Natural killer cell treated with Interleukin-12 subunit alpha and Interleukin-12 subunit beta and Interleukin-15 and Interleukin-18, amount 100 ng/mL, for 72 hours (primary cell): ENCODE results near the gene ZGRF1. TPM values are rescaled to one million over a fixed set of nuclear protein-coding genes. Genes with fewer than 3 reads are reported as not detected.
A peak's percentile ranks its signal among the peaks of the same experiment; 100 is the strongest.
"Not testable (repeated sequence)": the region's sequence is repeated elsewhere in the genome, so short reads cannot be mapped to it uniquely, and the experiment has no call there.

Experiments
- ATAC-seq, 2 donors: fragments of 150-1000 bp; cut with Tn5 transposase in 1 of 2; sonication (Bioruptor Pico), chemical (Tn5 transposase) in 1 of 2; 2 replicates each; pipeline ENCODE4 v1.10.0; 2021
- DNase-seq: peaks from one replicate; pipeline ENCODE4 v3.0.0; 2022; ENCODE audit warnings: low spot score
- H3K27ac Mint-ChIP-seq, 2 donors: 1 replicate in 1 of 2; 2 replicates in 1 of 2; pipeline ENCODE4 v1.8.0; 2022; ENCODE audit warnings: mixed read lengths in 2 of 2, mild to moderate bottlenecking in 1 of 2, moderate library complexity in 1 of 2
- H3K27me3 Mint-ChIP-seq, 2 donors: 1 replicate in 1 of 2; 2 replicates in 1 of 2; pipeline ENCODE4 v1.8.0; 2022; ENCODE audit warnings: mixed read lengths in 2 of 2
- H3K36me3 Mint-ChIP-seq: one replicate; pipeline ENCODE4 v1.8.0; 2022; ENCODE audit warnings: mixed read lengths
- H3K4me1 Mint-ChIP-seq, 2 donors: 1 replicate in 1 of 2; 2 replicates in 1 of 2; pipeline ENCODE4 v1.8.0; 2022; ENCODE audit warnings: low read depth in 2 of 2, mixed read lengths in 2 of 2, mild to moderate bottlenecking in 1 of 2
- H3K4me3 Mint-ChIP-seq: one replicate; pipeline ENCODE4 v1.8.0; 2022; ENCODE audit warnings: mixed read lengths
- H3K9me3 Mint-ChIP-seq: 2 replicates; pipeline ENCODE4 v1.8.0; 2022; ENCODE audit warnings: mixed read lengths
- total RNA-seq, 2 donors: library from RNA; stranded (reverse); gene quantifications; one replicate each; pipeline ENCODE4 v1.2.3, GENCODE V29; 2022

ZGRF1 gene
- total RNA-seq, 2 donors from 2014 or later = 22.1 to 57.0 TPM

DNA sequence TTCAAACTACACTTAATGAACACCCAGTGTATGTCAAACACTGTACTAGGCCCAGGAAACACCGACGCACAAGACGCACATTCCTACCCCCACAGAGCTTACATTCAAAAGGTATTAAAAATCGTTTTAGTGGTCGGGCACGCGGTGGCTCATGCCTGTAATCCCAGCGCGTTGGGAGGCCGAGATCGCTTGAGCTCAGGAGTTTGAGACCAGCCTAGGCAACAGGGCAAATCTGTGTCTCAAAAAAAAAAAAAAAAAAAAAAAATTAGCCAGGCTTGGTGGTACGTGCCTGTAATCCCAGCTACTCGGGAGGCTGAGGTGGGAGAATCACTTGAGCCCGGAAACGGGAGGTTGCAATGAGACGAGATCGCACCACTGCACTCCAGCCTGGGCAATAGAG lies 114.3 kb downstream of the ZGRF1 start:
- H3K27me3 Mint-ChIP-seq = peaks cover 63 to 84% of the 10 kb centered on the region in 2 donors
- not testable (repeated sequence) for DNase-seq, ATAC-seq, H3K9me3 Mint-ChIP-seq, H3K27ac Mint-ChIP-seq
- H3K36me3 Mint-ChIP-seq = peaks cover 14% of the 10 kb centered on the region
- peak overlapping the region; percentile 97 for H3K4me3 Mint-ChIP-seq
- peaks cover 24 to 38% of the 10 kb centered on the region in 2 donors for H3K4me1 Mint-ChIP-seq

DNA sequence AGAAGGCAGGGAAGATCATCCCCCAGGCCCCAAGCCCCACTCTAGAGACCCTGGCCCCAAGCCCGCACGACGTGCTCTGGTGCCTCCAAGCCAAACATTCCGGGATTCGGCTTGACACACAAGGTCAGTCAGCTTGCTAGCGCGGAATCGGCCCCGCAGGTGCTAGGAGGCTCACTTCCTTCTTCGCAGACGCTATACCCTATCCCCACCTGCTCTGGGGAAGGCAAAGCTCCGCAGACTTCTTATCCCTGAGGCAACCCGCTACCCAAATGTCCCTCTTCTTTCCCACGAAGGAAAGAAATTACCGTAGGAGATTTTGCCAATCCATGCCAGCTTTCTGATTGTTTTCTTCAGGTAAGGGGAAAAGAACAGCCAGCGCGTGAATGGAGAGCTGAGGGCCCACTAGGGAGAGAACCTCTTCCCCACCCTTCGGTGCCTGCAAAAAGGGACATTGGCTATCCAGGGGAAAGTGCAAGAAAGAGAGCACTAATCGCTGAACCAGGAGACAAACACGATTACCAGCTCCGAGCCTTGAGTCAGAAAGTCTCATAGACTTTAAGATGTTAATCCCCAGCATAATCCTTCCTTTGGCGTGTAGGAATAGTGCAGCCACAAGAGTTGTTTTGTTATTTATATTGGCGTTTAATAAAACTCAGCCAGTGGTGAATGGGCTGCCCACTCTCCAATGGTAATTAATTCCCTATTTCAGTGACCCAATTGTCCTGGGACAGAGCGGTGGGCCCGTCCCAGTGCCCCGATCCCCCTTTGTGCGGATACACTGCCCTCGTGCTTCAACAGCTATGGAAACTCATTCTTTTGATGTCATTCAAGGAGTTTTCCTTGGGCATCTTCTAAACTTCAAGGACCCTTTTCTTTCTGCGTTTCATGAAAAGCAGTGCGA lies 115.3 kb downstream of the ZGRF1 start:
- H3K9me3 Mint-ChIP-seq = no peaks in the 10 kb centered on the region
- no peak overlapping the region for H3K27ac Mint-ChIP-seq
- no peak for DNase-seq
- H3K4me3 Mint-ChIP-seq = no peak overlapping the region
- H3K36me3 Mint-ChIP-seq = peaks cover 14% of the 10 kb centered on the region
- H3K27me3 Mint-ChIP-seq = peaks cover 71 to 94% of the 10 kb centered on the region in 2 donors
- H3K4me1 Mint-ChIP-seq = peaks cover 33 to 46% of the 10 kb centered on the region in 2 donors
- ATAC-seq = no peak

DNA sequence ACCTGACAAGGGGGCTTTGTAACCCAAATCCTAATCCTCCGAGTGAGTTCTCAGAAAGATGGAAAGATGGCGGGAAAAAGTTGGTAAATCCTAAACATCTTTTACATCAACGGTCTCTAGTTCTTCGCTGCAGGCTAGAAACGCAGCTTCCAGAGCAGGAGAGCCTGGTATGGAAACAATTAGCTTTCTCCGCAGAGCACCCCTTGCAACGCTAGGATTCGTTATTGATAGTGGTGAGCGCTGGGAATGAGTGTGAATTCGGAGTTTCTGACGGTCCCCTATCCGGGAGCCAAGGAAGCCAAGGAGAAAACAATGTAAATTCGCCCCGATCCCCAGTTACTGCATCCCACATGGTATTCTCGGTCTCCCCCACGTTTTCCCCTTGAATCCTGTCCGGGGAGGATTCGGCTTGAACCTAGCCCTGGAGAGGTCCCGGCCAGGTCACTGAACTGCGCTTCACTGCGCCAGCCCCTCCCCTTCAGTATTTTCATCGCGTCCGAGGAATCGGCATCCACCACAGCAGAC lies 116.0 kb downstream of the ZGRF1 start:
- DNase-seq (no peak), ATAC-seq (no peak)
- H3K27ac Mint-ChIP-seq = no peak overlapping the region
- peaks cover 14% of the 10 kb centered on the region for H3K36me3 Mint-ChIP-seq
- no peak overlapping the region for H3K4me3 Mint-ChIP-seq
- H3K9me3 Mint-ChIP-seq = no peaks in the 10 kb centered on the region
- peaks cover 73 to 95% of the 10 kb centered on the region in 2 donors for H3K27me3 Mint-ChIP-seq
- peaks cover 33 to 52% of the 10 kb centered on the region in 2 donors for H3K4me1 Mint-ChIP-seq

DNA sequence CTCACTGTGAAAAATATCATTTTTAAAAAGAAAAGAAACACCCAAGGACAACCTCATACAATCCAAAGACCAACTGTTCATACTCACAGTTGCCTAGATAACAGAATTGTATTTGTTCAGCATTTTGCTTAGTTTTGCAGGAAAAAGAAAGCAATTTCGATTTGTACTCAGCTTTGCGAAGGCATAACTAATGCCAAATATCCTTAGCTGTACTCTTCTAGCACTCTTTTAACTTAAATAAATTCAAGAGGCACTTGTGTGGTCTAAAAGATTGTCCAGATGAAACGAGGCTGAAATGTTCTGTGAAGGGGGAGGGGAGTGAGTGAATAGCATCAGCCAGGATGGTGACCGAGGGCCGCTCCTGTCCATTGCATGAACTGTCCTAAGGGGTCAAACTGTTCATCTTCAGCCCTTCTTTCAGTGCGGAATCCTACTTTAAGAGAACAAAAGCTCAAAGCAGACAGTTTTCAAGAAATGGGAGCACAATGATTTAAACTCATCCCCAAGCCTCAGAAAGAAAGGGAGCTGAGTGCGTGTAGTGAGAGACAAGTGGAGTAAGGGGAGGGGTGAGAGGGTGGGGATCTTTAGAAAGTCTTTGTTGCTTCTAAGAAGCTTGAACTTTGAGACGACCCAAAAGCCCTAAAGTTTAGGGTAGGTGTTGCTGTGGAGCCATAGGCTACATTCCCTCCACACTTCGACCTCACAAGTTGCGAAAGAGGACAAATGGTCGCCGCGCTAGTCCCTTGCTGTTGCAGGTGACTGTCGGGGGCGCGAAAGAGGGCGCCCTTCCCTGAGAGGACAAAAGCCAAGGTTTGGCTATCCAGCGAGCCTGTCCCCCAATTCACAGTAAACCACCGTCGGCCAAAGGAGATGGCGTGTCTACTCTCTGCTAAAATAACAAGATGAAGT lies 116.8 kb downstream of the ZGRF1 start:
- peaks cover 76 to 94% of the 10 kb centered on the region in 2 donors for H3K27me3 Mint-ChIP-seq
- peaks cover 38 to 56% of the 10 kb centered on the region in 2 donors for H3K4me1 Mint-ChIP-seq
- H3K9me3 Mint-ChIP-seq = no peaks in the 10 kb centered on the region
- ATAC-seq (no peak), DNase-seq (no peak)
- H3K27ac Mint-ChIP-seq = no peak overlapping the region
- H3K4me3 Mint-ChIP-seq = no peak overlapping the region
- H3K36me3 Mint-ChIP-seq = peaks cover 14% of the 10 kb centered on the region

DNA sequence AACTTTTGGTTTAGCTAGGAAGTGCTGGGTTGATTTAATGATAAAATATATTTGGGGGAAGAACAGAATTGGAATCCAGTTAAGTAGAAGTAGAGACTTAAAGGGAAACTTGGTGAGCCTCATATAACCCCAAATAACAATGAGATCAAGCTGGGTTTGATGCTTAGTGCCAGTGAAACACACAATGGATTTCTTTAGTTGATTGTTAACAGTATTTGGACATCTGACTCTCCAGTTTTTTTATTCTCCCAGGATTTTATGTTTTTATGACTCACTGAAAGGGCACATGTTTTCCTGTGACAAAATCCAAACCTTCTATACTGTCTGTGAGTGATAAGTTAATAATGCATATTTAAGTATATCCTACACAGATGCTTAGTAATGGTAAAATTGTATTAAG lies 118.0 kb downstream of the ZGRF1 start:
- no peak overlapping the region for H3K27ac Mint-ChIP-seq
- no peak for ATAC-seq
- H3K4me1 Mint-ChIP-seq = peaks cover 46 to 59% of the 10 kb centered on the region in 2 donors
- peaks cover 80 to 97% of the 10 kb centered on the region in 2 donors for H3K27me3 Mint-ChIP-seq
- H3K9me3 Mint-ChIP-seq = no peaks in the 10 kb centered on the region
- no peak overlapping the region for H3K4me3 Mint-ChIP-seq
- H3K36me3 Mint-ChIP-seq = peaks cover 14% of the 10 kb centered on the region
- no peak for DNase-seq

DNA sequence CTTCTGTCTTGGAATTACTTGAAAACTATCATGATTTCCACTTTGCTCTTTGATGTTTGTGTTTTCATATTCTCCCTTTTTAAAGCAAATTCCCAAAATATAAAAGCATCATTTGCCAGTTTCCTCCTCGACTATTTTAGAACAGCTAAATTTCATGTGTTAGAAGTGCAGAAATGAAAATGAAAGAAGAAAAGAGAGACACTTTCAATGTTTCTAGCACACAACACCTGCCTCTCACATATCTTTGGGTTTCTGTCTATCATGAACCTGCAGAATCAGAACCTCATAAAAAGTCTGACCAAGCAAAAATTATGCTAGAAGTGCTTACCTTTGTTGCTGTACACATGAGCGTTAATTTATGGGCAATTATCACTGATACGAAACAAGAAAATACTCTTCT lies 118.8 kb downstream of the ZGRF1 start:
- Mint-ChIP-seq H3K27ac (no peak overlapping the region), H3K4me3 (peak overlapping the region; percentile 55), H3K27me3 (peaks cover 75 to 95% of the 10 kb centered on the region in 2 donors), H3K9me3 (no peaks in the 10 kb centered on the region), H3K4me1 (peaks cover 40 to 51% of the 10 kb centered on the region in 2 donors), H3K36me3 (peaks cover 14% of the 10 kb centered on the region)
- ATAC-seq (no peak), DNase-seq (no peak)

DNA sequence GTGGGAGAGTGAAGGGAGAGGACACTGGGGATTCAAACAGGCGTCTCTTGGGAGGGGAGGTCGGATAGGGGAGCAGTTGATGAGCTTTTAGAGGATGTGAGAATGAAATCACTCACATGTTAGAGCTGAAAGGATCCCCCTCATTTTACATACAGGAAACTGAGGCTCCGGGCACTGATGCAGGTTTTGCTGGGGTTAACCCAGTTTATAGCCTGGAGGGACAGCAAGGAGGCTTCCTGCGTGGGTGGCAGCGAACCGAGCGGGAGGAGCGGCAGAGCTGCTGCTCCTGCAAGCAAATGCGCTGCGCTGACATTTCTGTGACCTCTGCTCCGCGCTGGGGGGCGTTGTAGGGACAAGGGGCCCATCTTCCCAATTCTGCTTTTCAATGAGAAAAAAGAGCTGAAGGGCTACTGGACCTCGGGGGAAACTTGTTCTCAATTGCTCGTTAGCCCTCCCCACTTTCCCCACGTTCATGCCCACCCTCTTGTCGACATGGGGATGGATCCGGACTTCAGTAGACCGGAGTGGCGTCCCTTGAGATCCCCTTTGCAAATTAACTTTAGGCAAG lies 119.6 kb downstream of the ZGRF1 start:
- H3K27me3 Mint-ChIP-seq = peaks cover 75 to 93% of the 10 kb centered on the region in 2 donors
- H3K36me3 Mint-ChIP-seq = peaks cover 14% of the 10 kb centered on the region
- H3K4me1 Mint-ChIP-seq = peaks cover 38 to 45% of the 10 kb centered on the region in 2 donors
- ATAC-seq = no peak
- H3K9me3 Mint-ChIP-seq = no peaks in the 10 kb centered on the region
- no peak overlapping the region for H3K27ac Mint-ChIP-seq
- H3K4me3 Mint-ChIP-seq = peak overlapping the region; percentile 55
- no peak for DNase-seq

DNA sequence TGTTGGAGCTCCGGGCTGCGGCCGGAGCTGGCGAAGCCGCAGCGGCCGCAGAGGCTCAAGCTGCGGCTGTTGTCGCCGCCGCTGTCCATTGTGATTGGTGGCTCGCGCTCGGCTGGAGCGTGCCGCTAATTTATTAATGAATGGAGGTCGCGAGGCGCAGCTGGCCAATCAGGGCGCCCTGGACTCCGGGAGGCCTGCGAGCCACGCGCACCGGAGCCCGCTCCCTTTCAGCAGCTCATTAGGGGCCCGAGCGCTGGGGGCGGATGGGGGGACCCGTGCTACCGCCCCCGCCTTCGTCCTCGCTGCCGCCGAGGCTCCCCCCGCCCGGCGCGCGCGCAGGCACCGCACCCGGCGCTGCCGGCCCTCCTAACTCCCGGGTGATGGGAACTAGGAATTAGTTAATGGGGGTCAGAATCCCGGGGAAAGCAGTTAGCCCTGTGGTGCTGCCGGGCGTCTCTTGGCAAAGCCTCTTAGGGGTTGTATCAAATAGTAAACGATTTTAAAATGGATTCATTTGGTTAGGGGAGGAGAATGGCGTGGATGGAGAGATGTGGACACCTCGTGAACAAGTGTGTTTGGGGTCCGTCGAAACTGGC lies 120.1 kb downstream of the ZGRF1 start:
- Mint-ChIP-seq H3K4me3 (peak overlapping the region; percentile 91), H3K9me3 (no peaks in the 10 kb centered on the region), H3K36me3 (peaks cover 20% of the 10 kb centered on the region), H3K27me3 (peaks cover 76 to 93% of the 10 kb centered on the region in 2 donors), H3K4me1 (peaks cover 38 to 47% of the 10 kb centered on the region in 2 donors), H3K27ac (no peak overlapping the region)
- no peak for DNase-seq
- ATAC-seq = no peak

DNA sequence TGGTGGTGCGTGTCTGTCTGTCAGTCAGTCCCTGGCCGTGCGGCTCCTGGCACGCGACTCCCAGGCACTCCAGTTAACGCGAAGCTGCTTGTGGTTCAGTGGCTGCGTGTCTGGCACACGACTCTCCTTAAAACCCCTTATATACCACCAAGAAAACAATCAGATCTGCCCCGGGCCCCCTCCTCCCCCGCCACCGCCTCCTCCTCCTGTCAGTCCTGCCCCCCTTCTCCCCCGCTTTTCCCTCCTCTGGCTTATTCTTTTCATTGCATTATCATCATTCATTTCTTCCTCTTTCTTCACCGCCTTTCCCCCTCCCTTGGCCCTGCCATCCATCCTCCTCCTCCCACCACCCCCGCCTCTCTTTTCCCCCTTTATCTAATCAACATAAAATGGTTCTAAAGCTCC lies 120.6 kb downstream of the ZGRF1 start, which contains the start of gene NEUROG2:
Gene NEUROG2 (minus strand): TSS at position 115 of the 405 bp plus-strand sequence. CDS start 705 bp downstream, outside the sequence.
- ATAC-seq (no peak), DNase-seq (no peak)
- H3K4me3 Mint-ChIP-seq = peak within 1 kb of the TSS; percentile 91
- H3K27ac Mint-ChIP-seq = no peak within 1 kb of the TSS
- no peaks in the 10 kb centered on the region for H3K9me3 Mint-ChIP-seq
- peaks cover 78 to 93% of the 10 kb centered on the region in 2 donors for H3K27me3 Mint-ChIP-seq
- peaks cover 38 to 47% of the 10 kb centered on the region in 2 donors for H3K4me1 Mint-ChIP-seq
- peaks cover 24% of the 10 kb centered on the region for H3K36me3 Mint-ChIP-seq

DNA sequence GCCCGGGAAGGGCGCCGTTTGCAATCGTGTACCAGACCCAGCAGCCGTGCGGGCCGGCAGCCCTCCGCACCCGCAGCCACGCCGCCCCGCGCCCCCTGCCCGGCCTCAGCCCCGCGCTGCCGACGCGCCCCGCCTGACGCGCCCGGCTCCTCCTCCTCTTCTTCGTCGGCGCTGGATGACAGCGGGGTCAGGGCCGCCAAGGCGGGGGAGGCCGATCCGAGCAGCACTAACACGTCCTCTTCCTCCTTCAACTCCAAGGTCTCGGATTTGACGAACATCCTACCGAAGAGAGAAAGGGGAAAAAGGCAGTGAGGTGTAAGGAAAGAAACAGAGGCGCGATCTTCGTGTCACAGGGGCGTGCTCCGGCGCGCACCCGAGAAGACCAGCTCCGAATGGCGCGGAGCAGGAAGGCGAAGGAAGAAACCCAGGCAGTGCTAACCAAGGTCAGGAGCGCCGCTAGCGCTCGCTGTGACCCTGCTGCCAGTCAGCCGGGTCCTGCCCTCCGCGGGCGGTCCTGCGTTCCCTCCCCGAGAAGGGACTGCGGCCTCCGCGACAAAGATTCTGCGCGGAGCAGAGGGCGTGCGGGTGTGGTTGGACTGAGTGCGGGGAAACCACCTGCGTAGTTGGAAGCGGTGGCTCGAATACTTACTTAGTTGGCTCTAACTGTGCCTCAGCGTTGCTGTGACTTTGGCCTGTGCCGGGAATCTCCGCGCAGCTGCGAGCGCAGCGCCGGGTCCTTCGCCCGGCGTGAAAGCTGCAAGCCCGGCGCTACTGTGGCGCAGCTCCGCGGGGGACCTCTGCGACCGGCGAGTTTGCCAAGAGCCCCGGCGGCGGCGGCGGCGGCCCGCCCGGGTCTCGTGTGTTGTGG lies 121.3 kb downstream of the ZGRF1 start:
- DNase-seq (no peak), ATAC-seq (peak; percentile 75 to 82)
- H3K27me3 Mint-ChIP-seq = peaks cover 74 to 89% of the 10 kb centered on the region in 2 donors
- H3K4me1 Mint-ChIP-seq = peaks cover 38 to 42% of the 10 kb centered on the region in 2 donors
- H3K36me3 Mint-ChIP-seq = peaks cover 24% of the 10 kb centered on the region
- no peaks in the 10 kb centered on the region for H3K9me3 Mint-ChIP-seq
- H3K4me3 Mint-ChIP-seq = peak overlapping the region; percentile 91
- no peak overlapping the region for H3K27ac Mint-ChIP-seq

DNA sequence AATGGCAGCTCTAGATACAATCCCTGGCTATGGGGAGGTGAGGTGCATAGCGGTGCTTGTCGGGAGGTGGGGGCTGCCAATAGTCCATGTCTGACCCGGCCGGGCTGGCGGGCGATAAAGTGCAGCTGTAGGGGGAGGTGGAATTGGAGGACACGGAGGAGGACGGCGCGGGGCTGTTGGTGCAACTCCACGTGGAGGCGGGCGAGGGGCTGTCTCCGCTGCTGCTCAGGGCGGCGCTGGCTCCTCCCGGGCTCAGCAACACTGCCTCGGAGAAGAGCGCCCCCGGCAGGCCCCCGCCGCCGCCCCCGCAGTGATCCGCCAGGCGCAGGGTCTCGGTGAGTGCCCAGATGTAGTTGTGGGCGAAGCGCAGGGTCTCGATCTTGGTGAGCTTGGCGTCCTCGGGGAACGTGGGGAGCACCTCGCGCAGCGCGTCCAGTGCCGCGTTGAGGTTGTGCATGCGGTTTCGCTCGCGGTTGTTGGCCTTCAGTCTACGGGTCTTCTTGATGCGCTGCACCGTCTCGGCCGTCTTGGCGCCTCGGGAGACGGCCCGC lies 122.0 kb downstream of the ZGRF1 start:
- ATAC-seq (no peak), DNase-seq (no peak)
- Mint-ChIP-seq H3K36me3 (peaks cover 18% of the 10 kb centered on the region), H3K27me3 (peaks cover 70 to 89% of the 10 kb centered on the region in 2 donors), H3K9me3 (no peaks in the 10 kb centered on the region), H3K4me3 (peak overlapping the region; percentile 91), H3K4me1 (peaks cover 35 to 39% of the 10 kb centered on the region in 2 donors), H3K27ac (no peak overlapping the region)
